Neural crest cell (in vitro differentiated cells): ENCODE data around the gene DCTN1. TPM values are rescaled to one million over a fixed set of nuclear protein-coding genes. Genes with fewer than 3 reads are reported as not detected.
A peak's percentile ranks its signal among the peaks of the same experiment; 100 is the strongest.

Experiments
- DNase-seq: peaks from one replicate; pipeline ENCODE4 v3.0.0; 2021; ENCODE audit warnings: low read depth, mixed read lengths, low spot score
- H3K27ac Mint-ChIP-seq: one replicate; pipeline ENCODE4 v1.8.0; 2021; ENCODE audit warnings: mild to moderate bottlenecking, mixed read lengths; ENCODE audit not compliant: unreplicated experiment
- H3K27me3 Mint-ChIP-seq: 2 replicates; pipeline ENCODE4 v1.8.0; 2021; ENCODE audit warnings: low read depth, mild to moderate bottlenecking, mixed read lengths
- H3K36me3 Mint-ChIP-seq: 2 replicates; pipeline ENCODE4 v1.8.0; 2021; ENCODE audit warnings: low read depth, mild to moderate bottlenecking, mixed read lengths
- H3K4me1 Mint-ChIP-seq: 2 replicates; pipeline ENCODE4 v1.8.0; 2021; ENCODE audit warnings: mixed read lengths
- H3K4me3 Mint-ChIP-seq: one replicate; pipeline ENCODE4 v1.8.0; 2021; ENCODE audit warnings: mild to moderate bottlenecking, mixed read lengths
- H3K9me3 Mint-ChIP-seq: 2 replicates; pipeline ENCODE4 v1.8.0; 2021; ENCODE audit warnings: mixed read lengths
- long read RNA-seq: library from polyadenylated mRNA; unstranded; transcript quantifications from one replicate; pipeline ENCODE4 v2.0.0, GENCODE V29; 2020
- total RNA-seq: library from RNA; stranded (reverse); gene quantifications from 2 replicates; pipeline ENCODE4 v1.2.1, GENCODE V29; 2021
- TF ChIP-seq, protein P1 (sequence below): fragments of 200-600 bp; sonication (generic); conservative IDR thresholded peaks from 2 replicates; pipeline ENCODE4 v1.5.0; 2021; ENCODE audit warnings: antibody characterized with exemption, mild to moderate bottlenecking

Gene DCTN1
- 198 and 202 TPM in 2 replicates for total RNA-seq
- long read RNA-seq, full-length matches to known transcripts: 9 of 36 reads
- long read RNA-seq, partial matches to known transcripts: 19 of 36 reads
- long read RNA-seq, other reads (novel, unspliced or antisense): 8 of 36 reads

DNA sequence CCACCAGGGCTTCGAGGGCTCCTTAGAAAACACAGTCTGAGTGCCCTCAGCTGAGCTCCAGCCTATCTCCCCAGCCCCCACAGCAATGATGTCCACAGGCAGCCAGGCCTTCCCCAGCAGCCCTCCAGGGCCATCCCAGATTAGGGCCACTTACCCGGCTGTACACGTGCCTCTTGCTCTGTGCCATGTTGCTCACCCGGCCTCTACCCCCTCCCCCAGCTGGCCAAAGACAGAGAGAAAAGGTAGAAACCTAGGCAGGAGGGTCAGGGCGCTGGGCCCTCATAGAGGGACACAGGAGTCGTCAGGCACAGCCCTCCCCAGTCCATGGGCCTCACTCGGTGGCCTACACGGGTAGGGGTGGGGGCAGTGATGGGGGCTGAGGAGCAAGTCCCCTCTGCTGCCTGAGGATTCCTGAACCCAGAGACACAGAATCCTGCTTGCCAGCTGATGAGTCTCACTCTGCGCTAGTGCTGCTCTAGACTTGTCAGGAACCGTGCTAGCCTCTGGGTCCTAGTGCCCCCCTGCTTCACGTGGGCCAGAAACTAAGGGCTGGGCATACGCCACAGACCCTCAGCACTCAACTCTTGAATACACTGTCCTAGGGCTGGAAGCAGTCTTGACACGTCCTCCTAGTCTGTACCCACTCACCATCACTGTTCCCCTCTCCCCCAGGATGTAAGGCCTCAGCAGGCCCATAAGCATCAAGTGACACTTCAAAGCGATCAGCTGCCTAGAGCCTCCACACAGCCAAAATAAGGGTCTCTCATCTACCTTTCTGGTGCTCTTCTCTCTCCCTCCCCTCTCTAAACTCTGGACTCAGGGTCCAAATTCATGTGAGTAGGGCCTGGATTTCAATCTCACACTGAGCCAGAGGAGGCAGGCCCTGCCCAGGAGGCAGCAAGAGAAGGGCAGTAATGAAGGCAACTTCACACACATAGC lies at the start of gene DCTN1:
TSS of gene DCTN1 (minus strand) at position 461 of the 939 bp plus-strand sequence. CDS start at position 187, 274 bp downstream.
- Mint-ChIP-seq H3K9me3 (no peaks in the 10 kb centered on the region), H3K27ac (peak within 1 kb of the TSS; percentile 0), H3K27me3 (no peaks in the 10 kb centered on the region), H3K36me3 (no peaks in the 10 kb centered on the region), H3K4me3 (peak within 1 kb of the TSS; percentile 60), H3K4me1 (peaks cover 26% of the 10 kb centered on the region)
- peak; percentile 19 for DNase-seq
- TF ChIP-seq, protein P1, sequence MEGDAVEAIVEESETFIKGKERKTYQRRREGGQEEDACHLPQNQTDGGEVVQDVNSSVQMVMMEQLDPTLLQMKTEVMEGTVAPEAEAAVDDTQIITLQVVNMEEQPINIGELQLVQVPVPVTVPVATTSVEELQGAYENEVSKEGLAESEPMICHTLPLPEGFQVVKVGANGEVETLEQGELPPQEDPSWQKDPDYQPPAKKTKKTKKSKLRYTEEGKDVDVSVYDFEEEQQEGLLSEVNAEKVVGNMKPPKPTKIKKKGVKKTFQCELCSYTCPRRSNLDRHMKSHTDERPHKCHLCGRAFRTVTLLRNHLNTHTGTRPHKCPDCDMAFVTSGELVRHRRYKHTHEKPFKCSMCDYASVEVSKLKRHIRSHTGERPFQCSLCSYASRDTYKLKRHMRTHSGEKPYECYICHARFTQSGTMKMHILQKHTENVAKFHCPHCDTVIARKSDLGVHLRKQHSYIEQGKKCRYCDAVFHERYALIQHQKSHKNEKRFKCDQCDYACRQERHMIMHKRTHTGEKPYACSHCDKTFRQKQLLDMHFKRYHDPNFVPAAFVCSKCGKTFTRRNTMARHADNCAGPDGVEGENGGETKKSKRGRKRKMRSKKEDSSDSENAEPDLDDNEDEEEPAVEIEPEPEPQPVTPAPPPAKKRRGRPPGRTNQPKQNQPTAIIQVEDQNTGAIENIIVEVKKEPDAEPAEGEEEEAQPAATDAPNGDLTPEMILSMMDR: no peak

DNA sequence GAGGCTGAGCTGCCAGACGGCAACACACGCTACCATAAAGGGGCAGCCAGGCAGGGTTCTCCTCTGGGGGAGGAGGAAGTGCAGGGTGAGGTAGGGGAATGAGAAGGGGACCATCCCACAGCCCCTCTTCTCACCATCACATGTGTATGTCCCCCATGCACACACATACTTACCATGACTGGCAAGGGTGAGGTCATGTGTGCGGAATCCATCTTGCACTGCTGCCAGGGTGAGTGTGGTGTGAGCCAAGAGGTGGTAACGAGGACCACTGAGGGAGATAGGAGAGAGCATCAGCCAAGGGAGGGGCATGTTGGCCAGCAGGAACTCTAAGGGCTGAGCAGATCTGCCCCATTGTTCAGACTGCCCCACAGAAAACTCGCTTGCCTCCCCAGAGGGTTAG lies 48.6 kb upstream of the DCTN1 start:
- no peak overlapping the region for H3K27ac Mint-ChIP-seq
- no peaks in the 10 kb centered on the region for H3K27me3 Mint-ChIP-seq
- H3K4me1 Mint-ChIP-seq: peaks cover under 1% of the 10 kb centered on the region
- H3K36me3 Mint-ChIP-seq: peaks cover 2% of the 10 kb centered on the region
- H3K4me3 Mint-ChIP-seq: no peak overlapping the region
- TF ChIP-seq, protein P1: no peak
- H3K9me3 Mint-ChIP-seq: no peaks in the 10 kb centered on the region
- no peak for DNase-seq

DNA sequence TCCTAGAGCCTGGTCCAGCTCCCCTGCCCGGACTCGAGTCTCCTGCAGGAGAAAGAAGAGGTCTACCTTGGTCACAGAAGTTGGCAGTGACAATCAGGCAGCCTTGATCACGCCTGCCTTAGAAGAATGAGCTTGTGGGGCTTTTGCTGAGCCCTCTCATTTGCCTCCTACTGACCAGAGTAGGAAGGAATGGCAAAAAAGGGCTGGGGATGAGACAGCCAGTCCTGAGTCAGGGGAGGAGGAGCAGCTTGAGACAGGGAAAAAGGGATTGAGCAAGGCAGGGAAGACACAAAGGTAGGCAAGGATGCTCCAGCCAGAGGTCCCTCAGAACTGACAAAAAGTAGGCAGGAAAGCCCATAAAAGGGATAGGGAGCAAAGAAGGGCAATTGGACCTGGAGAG lies 47.4 kb upstream of the DCTN1 start:
- no peaks in the 10 kb centered on the region for H3K9me3 Mint-ChIP-seq
- TF ChIP-seq, protein P1: no peak
- H3K4me1 Mint-ChIP-seq: peaks cover 11% of the 10 kb centered on the region
- H3K27ac Mint-ChIP-seq: no peak overlapping the region
- H3K4me3 Mint-ChIP-seq: no peak overlapping the region
- DNase-seq: no peak
- H3K27me3 Mint-ChIP-seq: no peaks in the 10 kb centered on the region
- peaks cover 2% of the 10 kb centered on the region for H3K36me3 Mint-ChIP-seq

DNA sequence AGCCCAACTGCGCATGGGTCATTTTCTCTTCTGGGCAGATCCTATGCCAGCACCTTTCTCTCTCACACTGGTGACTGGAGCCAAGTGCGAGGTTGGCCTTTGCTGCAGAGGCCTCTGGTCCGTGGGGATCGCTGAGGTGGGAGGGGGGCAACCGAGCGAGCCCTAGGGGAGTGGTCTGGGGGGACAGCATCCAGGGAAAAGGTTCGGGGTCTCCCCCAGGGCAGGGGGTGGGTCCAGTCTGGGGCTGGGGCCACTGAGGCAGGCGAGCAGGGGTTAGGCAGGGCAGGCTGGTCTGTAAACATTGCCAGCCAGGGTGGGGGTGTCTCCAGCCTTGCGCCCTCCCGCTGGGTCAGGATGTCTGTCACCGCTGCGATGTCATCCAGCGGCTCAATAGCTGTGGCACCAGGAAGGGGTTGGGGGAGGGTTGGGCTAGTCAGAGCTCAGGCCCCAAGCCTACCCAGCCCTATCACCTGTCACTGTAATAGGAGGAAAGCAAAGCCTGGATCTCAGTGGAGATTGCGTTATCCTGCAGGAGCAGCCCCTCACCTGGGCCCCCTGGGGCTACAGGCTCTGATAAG lies 46.2 kb upstream of the DCTN1 start:
- Mint-ChIP-seq H3K27ac (no peak overlapping the region), H3K4me1 (peaks cover 19% of the 10 kb centered on the region), H3K9me3 (no peaks in the 10 kb centered on the region), H3K4me3 (no peak overlapping the region), H3K27me3 (peaks cover 3% of the 10 kb centered on the region), H3K36me3 (peaks cover 2% of the 10 kb centered on the region)
- TF ChIP-seq, protein P1: no peak
- no peak for DNase-seq

DNA sequence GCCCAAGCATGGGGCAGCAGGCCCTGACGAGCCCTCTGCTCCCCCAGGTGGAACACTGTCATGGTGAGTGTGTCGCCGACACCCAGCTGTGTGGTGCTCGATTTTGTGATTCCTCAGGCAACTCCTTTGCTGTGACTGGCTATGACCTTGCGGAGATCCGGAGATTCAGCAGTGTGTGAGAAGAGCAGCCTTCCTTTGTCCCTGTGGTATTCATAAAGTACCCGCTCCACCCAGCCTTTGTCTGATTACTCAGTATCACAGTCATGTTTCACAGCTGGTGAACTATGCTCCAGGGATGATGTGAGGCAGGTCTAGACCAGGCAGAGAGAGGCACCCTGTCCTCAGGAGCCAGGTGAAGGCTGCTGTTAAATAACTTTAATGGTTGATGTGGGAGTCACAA lies 45.4 kb upstream of the DCTN1 start:
- peak overlapping the region; percentile 62 for H3K4me3 Mint-ChIP-seq
- H3K9me3 Mint-ChIP-seq: no peaks in the 10 kb centered on the region
- peaks cover 3% of the 10 kb centered on the region for H3K27me3 Mint-ChIP-seq
- H3K36me3 Mint-ChIP-seq: peaks cover 2% of the 10 kb centered on the region
- TF ChIP-seq, protein P1: no peak
- H3K4me1 Mint-ChIP-seq: peaks cover 23% of the 10 kb centered on the region
- H3K27ac Mint-ChIP-seq: no peak overlapping the region
- DNase-seq: no peak
